Measurements from ENCODE around the gene CACNB4.

DNA sequence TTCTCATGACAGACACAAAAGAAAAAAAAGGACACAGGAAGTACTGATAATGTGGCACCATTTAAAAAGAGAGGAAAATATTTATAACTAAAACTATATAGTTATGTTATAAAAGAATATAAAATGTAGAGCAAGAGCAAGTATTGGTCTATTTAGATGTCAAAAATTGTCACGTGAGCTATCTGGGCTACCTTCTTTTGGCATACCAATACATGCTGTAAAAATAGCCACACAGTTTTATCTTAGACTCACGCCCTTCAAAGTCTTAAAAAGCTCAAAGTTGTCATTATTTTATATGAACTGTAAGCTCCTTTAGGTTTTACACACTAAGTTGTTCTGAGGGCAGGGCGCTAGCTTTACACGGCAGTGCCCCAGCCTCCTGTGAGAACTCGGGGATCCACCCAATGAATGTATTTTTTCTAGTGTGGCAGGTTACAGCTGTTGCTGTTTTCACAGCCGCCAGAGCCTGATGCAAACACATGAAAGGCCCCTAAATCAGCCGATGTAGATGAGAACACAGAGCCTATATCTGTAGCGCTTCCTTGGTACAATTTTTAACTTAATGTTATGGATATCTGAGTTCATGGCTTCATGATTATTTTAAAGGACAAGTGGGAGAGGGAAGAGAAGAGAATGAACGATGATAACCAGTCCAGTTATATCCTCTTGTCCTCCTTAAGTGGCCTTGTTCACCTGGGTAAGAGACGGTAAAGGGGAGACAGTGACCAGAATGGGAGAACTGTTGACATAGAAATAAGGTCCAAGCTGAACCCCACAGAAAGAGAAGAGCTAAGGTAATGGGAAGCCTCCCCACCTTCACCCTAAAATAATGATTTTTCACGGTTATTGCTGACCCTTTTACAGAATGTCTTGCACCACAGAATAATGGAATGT, 130.8 kb downstream of the CACNB4 start:
- TF ChIP-seq, protein P1, sequence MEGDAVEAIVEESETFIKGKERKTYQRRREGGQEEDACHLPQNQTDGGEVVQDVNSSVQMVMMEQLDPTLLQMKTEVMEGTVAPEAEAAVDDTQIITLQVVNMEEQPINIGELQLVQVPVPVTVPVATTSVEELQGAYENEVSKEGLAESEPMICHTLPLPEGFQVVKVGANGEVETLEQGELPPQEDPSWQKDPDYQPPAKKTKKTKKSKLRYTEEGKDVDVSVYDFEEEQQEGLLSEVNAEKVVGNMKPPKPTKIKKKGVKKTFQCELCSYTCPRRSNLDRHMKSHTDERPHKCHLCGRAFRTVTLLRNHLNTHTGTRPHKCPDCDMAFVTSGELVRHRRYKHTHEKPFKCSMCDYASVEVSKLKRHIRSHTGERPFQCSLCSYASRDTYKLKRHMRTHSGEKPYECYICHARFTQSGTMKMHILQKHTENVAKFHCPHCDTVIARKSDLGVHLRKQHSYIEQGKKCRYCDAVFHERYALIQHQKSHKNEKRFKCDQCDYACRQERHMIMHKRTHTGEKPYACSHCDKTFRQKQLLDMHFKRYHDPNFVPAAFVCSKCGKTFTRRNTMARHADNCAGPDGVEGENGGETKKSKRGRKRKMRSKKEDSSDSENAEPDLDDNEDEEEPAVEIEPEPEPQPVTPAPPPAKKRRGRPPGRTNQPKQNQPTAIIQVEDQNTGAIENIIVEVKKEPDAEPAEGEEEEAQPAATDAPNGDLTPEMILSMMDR (conservative IDR thresholded peaks at IDR 0.05; ENCODE audit: low read depth, low read length), result no peak
- TF ChIP-seq RAD21 (IDR thresholded peaks at IDR 0.05; ENCODE audit: low read length) (no peak), MAZ (IDR thresholded peaks at IDR 0.05; ENCODE audit: borderline replicate concordance, low read depth, low read length) (no peak), RFX5 (IDR thresholded peaks at IDR 0.05; ENCODE audit: low read depth, low read length) (no peak), POLR2A (IDR thresholded peaks at IDR 0.05; ENCODE audit: low read depth, low read length) (no peak), SMC3 (IDR thresholded peaks at IDR 0.05; ENCODE audit: low read depth, low read length) (no peak), BHLHE40 (IDR thresholded peaks at IDR 0.05; ENCODE audit: low read depth, low read length) (no peak), USF2 (IDR thresholded peaks at IDR 0.05; ENCODE audit: low read depth, low read length) (no peak), MAFK (IDR thresholded peaks at IDR 0.05; ENCODE audit: low read depth, low read length) (no peak), RCOR1 (IDR thresholded peaks at IDR 0.05; ENCODE audit: insufficient replicate concordance, low read length) (no peak), CEBPB (IDR thresholded peaks at IDR 0.05; ENCODE audit: low read depth, low read length) (no peak), FOS (IDR thresholded peaks at IDR 0.05; ENCODE audit: low read depth, low read length) (no peak), MXI1 (IDR thresholded peaks at IDR 0.05; ENCODE audit: borderline replicate concordance, low read depth, low read length) (no peak)
- TF ChIP-seq, protein P2, sequence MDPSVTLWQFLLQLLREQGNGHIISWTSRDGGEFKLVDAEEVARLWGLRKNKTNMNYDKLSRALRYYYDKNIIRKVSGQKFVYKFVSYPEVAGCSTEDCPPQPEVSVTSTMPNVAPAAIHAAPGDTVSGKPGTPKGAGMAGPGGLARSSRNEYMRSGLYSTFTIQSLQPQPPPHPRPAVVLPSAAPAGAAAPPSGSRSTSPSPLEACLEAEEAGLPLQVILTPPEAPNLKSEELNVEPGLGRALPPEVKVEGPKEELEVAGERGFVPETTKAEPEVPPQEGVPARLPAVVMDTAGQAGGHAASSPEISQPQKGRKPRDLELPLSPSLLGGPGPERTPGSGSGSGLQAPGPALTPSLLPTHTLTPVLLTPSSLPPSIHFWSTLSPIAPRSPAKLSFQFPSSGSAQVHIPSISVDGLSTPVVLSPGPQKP (IDR thresholded peaks at IDR 0.05; ENCODE audit: borderline replicate concordance, low read depth, low read length), result no peak
